Urinary bladder (tissue), 4 donors: ENCODE measurements around the gene TCF20. TPM values are rescaled to one million over a fixed set of nuclear protein-coding genes. Genes with fewer than 3 reads are reported as not detected.
A peak's percentile ranks its signal among the peaks of the same experiment; 100 is the strongest.

Source experiments
- DNase-seq: peaks from one replicate; pipeline ENCODE4 v3.0.0-alpha.2; 2015; ENCODE audit errors: extremely low spot score
- H3K27ac ChIP-seq: one replicate; pipeline ENCODE4 v1.5.1; 2013; ENCODE audit warnings: low read depth, mild to moderate bottlenecking, moderate library complexity
- H3K36me3 ChIP-seq: one replicate; pipeline ENCODE4 v1.6.1; 2013; ENCODE audit warnings: mild to moderate bottlenecking, moderate library complexity; ENCODE audit not compliant: insufficient read depth
- H3K4me1 ChIP-seq: one replicate; pipeline ENCODE4 v1.6.1; 2013; ENCODE audit warnings: mild to moderate bottlenecking, moderate library complexity; ENCODE audit not compliant: insufficient read depth
- H3K4me3 ChIP-seq: one replicate; pipeline ENCODE4 v1.5.1; 2013; ENCODE audit warnings: low read depth, low read length
- WGBS: extraction: QIAGEN DNeasy Blood & Tissue Kit; methylation state at CpG from one replicate; pipeline ENCODE4 v1.1.7; 2013; 5-methylcytosine and 5-hydroxymethylcytosine counted together
- polyA plus RNA-seq: library from polyadenylated mRNA; stranded (reverse); fragments of 200-250 nt; gene quantifications from one replicate; pipeline ENCODE4 v1.2.3, GENCODE V29; 2013
- total RNA-seq: library from RNA; depleted of rRNA; stranded (reverse); fragments of >200 nt; gene quantifications from one replicate; pipeline ENCODE4 v1.2.3, GENCODE V29; 2014
- donor health status: healthy with polysubstance abuse.
- donor health status: healthy.

Gene TCF20
- total and polyA plus RNA-seq, 2 donors, result 14.0 to 19.5 TPM

- H3K27ac ChIP-seq, result no peak overlapping the region
- H3K4me3 ChIP-seq, result no peak overlapping the region
These were observed 849 bp upstream of the TCF20 start for GRCh38 chr22:42271191-42271813.

GRCh38 chr22:42270176-42270509, 310 bp downstream of the TCF20 start:
- Histone ChIP-seq H3K4me1 (peaks cover 2% of the 10 kb centered on the region), H3K27ac (peak overlapping the region; percentile 90), H3K4me3 (peak overlapping the region; percentile 99), H3K36me3 (no peaks in the 10 kb centered on the region)
- no peak for DNase-seq
- WGBS, result 2% methylated on average over 37 of the region's 37 CpGs

More at GRCh38 chr22:42271191-42271813, 849 bp upstream of the TCF20 start:
- H3K36me3 ChIP-seq, result no peaks in the 10 kb centered on the region
- H3K4me1 ChIP-seq, result peaks cover 2% of the 10 kb centered on the region
- DNase-seq, result no peak
- 83% methylated on average over 20 of the region's 20 CpGs for WGBS

DNA sequence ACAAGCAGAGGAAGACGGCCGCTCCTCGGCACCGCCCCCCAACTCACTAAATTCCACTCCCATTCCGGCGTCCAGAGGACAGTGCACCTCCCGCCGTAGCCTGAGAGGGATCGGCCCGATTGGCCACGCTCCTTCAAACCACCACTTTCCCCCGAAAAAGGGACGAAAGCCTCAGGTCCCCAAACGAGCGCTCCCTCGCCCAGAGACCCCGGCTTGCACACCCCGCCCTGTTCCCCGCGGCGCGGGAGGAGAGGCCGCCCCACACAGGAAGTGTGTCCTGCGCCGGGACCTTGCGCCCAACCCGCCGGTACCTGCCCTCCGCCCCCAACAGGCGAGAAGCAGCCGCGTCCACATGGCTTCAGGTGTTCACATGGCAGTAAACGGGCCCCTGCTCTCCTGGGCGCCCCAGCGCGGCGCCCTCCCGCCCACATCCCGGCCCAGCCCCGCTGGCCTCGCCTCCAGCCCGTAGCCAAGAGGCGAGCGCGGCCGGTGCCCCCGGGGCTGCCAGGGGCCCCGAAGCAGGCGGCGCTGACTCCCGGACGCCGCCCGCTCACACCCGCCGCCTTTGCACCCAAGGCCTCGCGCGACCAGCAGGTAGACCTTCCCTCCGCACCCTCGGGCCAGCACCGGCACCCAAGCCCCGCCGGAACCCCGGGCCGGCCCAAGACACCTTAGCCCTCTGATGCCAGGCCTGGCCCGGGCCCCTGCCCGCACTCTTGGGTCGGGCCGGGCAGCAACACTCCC, 849 bp downstream of the TCF20 start:
- Histone ChIP-seq H3K36me3 (no peaks in the 10 kb centered on the region), H3K4me3 (peak overlapping the region; percentile 99), H3K4me1 (peaks cover 2% of the 10 kb centered on the region), H3K27ac (peak overlapping the region; percentile 90)
- under 1% methylated on average over 70 of the region's 70 CpGs for WGBS
- no peak for DNase-seq

DNA sequence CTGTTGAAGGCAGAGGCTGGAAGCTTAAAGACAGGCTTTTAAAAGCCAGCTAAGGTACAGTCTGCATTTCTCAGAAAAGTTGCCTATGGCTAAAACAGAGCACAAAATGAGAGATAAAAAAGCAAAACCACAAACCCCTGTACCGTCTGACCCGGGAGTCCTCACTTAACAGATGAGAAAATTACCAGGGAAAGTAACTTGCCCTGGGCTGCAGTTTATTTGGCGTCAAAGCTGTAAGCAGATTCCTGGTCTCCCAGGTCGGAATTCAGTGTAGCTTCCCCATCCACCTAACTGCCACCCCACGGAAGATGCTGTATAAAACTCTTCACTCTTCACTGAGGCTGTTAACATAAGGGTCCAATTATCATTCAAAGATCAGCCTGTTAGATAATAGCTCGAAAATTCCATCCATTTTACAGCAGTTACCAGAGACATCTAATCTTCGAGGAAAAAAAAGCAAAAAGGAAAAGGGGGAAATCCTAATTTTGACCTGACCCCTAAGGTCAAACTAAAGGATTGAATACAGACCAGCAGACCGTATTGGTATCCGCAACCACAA, 1.5 kb downstream of the TCF20 start:
- Histone ChIP-seq H3K36me3 (no peaks in the 10 kb centered on the region), H3K4me3 (peak overlapping the region; percentile 99), H3K27ac (no peak overlapping the region), H3K4me1 (peaks cover 2% of the 10 kb centered on the region)
- DNase-seq, result no peak
- 17% methylated on average over 9 of the region's 9 CpGs for WGBS

DNA sequence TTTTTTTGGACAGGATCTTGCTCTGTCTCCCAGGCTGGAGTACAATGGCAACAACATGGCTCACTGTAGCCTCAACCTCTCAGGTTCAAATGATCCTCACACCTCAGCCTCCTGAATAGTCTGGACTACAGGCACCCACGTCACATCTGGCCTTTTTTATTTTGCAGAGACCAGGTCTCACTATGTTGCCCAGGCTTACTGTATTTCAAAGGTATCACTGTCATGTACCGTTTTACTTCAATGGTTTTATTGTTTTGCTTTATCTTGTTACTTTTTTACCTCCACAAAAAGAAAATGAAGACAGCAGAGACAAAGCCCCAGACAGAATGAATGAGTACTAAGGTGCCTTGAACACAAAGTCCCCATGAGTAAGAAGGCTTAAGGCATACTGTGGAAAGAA, 5.1 kb downstream of the TCF20 start:
- Histone ChIP-seq H3K27ac (no peak overlapping the region), H3K36me3 (no peaks in the 10 kb centered on the region), H3K4me3 (no peak overlapping the region), H3K4me1 (no peaks in the 10 kb centered on the region)
- WGBS, result 85% methylated on average over 2 of the region's 2 CpGs
- DNase-seq, result no peak

GRCh38 chr22:42263944-42264343, 6.5 kb downstream of the TCF20 start:
- WGBS, result 88% methylated on average over 5 of the region's 5 CpGs
- H3K36me3 ChIP-seq, result no peaks in the 10 kb centered on the region
- DNase-seq, result no peak
- H3K27ac ChIP-seq, result no peak overlapping the region
- no peak overlapping the region for H3K4me3 ChIP-seq
- H3K4me1 ChIP-seq, result no peaks in the 10 kb centered on the region

- 52% methylated on average over 4 of the region's 4 CpGs for WGBS
- no peak for DNase-seq
- Histone ChIP-seq H3K27ac (no peak overlapping the region), H3K4me3 (no peak overlapping the region), H3K4me1 (no peaks in the 10 kb centered on the region), H3K36me3 (no peaks in the 10 kb centered on the region)
These were observed 7.5 kb downstream of the TCF20 start for GRCh38 chr22:42262964-42263363.

DNA sequence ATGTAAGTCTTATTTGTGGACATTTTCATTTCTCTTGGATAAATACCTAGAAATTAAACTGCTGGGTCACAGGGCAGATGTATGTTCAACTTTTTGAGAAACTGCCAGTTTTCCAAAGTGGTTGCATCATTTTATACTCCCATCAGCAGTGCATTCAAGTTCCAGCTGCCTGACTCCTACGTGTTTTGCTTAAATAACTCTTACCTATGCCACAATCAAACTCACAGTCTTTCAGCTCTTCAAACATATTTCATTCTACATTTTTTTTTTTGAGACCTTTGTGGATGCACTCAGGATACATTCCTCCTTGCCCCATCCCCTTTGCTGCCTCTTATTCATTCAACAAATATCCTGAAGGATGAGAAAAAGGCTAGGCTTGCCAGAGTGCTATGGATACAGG, 9.2 kb downstream of the TCF20 start:
- 80% methylated on average over 1 of the region's 1 CpG for WGBS
- DNase-seq, result no peak
- no peaks in the 10 kb centered on the region for H3K4me1 ChIP-seq

DNA sequence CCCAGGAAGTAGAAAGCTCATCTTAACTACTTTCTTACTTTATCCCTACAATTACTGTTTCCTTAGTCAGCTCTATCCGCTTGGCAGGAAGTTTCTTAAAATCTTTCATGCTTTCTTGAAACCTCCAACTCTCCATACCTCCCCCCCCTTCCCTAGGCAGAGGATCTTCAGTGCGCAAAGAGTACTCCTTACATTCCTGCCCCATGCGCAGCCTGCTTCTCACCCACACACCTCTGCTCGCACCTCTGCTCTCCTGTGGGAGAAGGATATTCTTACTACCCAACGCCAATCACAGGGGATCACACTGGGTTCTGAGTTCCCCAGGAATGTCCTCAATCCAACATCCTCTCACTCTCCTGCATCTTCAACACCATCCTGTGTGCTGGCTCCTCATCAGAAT, 12.3 kb downstream of the TCF20 start:
- H3K4me1 ChIP-seq, result no peaks in the 10 kb centered on the region
- 82% methylated on average over 5 of the region's 5 CpGs for WGBS
- H3K27ac ChIP-seq, result no peak overlapping the region

More for the DNA sequence above, 9.2 kb downstream of the TCF20 start:
- Histone ChIP-seq H3K4me3 (no peak overlapping the region), H3K36me3 (no peaks in the 10 kb centered on the region), H3K27ac (no peak overlapping the region)

GRCh38 chr22:42257386-42257785, 13.1 kb downstream of the TCF20 start:
- Histone ChIP-seq H3K27ac (no peak overlapping the region), H3K36me3 (no peaks in the 10 kb centered on the region), H3K4me3 (no peak overlapping the region), H3K4me1 (no peaks in the 10 kb centered on the region)
- DNase-seq, result no peak
- 78% methylated on average over 2 of the region's 2 CpGs for WGBS

More for the DNA sequence above, 12.3 kb downstream of the TCF20 start:
- no peak overlapping the region for H3K4me3 ChIP-seq
- no peak for DNase-seq
- no peaks in the 10 kb centered on the region for H3K36me3 ChIP-seq

DNA sequence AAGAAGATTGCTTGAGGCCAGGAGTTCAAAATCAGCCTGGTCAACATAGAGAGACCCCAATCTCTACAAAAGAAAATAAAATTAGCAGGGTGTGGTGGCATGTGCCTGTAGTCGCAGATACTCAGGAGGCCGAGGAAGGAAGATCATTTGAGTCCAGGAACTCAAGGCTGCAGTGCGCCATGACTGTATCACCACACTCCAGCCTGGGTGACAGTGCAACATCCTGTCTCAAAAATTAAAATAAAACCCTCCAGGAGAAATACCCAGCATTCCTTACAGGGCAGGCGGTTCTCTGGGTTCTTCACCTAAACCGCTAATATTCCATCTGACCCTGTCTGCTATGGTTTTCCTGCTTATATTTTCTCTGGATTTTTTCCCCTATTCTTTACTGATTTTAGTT, 13.5 kb downstream of the TCF20 start:
- DNase-seq, result no peak
- no peak overlapping the region for H3K27ac ChIP-seq
- 94% methylated on average over 5 of the region's 5 CpGs for WGBS
- H3K36me3 ChIP-seq, result no peaks in the 10 kb centered on the region
- H3K4me3 ChIP-seq, result no peak overlapping the region
- no peaks in the 10 kb centered on the region for H3K4me1 ChIP-seq

DNA sequence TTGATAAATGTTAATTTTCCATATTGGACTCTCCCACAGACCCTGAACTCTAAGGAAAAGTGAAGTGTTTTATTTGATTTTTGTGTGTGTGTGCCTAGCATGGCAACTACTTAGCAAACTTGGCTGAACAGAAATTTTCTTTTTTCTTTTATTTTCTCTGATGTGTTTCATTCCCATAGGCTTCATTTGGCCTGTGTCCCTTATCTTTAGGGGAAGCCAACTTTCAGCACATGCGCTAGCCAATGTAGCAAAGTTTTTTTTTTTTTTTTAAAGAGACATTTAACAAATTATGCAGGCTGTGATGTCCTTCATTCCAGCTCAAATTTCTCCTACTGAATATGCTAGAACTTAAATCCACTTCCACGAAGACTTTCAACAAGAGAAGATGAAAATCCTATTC, 14.2 kb downstream of the TCF20 start:
- Histone ChIP-seq H3K36me3 (no peaks in the 10 kb centered on the region), H3K27ac (no peak overlapping the region), H3K4me3 (no peak overlapping the region), H3K4me1 (no peaks in the 10 kb centered on the region)
- no peak for DNase-seq
- WGBS, result 77% methylated on average over 2 of the region's 2 CpGs

GRCh38 chr22:42249831-42250230, 20.6 kb downstream of the TCF20 start:
- no peaks in the 10 kb centered on the region for H3K36me3 ChIP-seq
- H3K4me3 ChIP-seq, result no peak overlapping the region
- no peak overlapping the region for H3K27ac ChIP-seq
- no peak for DNase-seq
- H3K4me1 ChIP-seq, result no peaks in the 10 kb centered on the region
- 91% methylated on average over 4 of the region's 4 CpGs for WGBS

GRCh38 chr22:42248995-42249394, 21.5 kb downstream of the TCF20 start:
- 93% methylated on average over 1 of the region's 1 CpG for WGBS
- H3K36me3 ChIP-seq, result no peaks in the 10 kb centered on the region
- DNase-seq, result no peak
- no peaks in the 10 kb centered on the region for H3K4me1 ChIP-seq
- H3K27ac ChIP-seq, result no peak overlapping the region
- no peak overlapping the region for H3K4me3 ChIP-seq
